Measurements from ENCODE around the gene RNF180. TPM values are rescaled to one million over a fixed set of nuclear protein-coding genes. Genes with fewer than 3 reads are reported as not detected.
A peak's percentile ranks its signal among the peaks of the same experiment; 100 is the strongest.

RNF180 gene
- total RNA-seq, 1 donor: 10.5 TPM

DNA sequence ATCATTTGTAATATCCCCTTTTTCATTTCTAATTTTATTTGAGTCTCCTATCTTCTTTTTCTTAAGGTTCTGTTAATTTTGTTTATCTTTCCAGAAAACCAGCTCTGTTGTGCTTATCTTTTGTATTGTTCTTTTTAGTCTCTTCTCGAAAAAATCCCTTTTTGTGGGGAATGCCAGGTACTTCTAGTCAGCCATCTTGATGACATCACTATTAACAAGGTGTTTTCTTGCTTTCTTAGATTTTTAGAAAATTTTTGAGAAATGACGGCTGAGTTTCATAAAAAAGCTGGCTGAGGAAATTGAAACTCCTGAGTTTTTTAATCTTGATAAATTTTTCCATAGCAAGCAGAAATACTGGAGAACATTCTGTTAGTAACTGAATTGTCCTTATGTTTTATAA lies 10.7 kb downstream of the RNF180 start:
- H3K4me3 ChIP-seq (ENCODE audit: insufficient read depth, low read length): no peak overlapping the region
- H3K36me3 ChIP-seq (ENCODE audit: insufficient read depth, low read length): no peaks in the 10 kb centered on the region
- no peak overlapping the region for H3K4me2 ChIP-seq (ENCODE audit: insufficient read depth, low read length)
- no peaks in the 10 kb centered on the region for H3K79me2 ChIP-seq (ENCODE audit: insufficient read depth, low read length)
- no peak overlapping the region for H3K27ac ChIP-seq (ENCODE audit: low read depth, low read length)
- DNase-seq (ENCODE audit: insufficient read length, low spot score, missing footprints): no peak
- no peaks in the 10 kb centered on the region for H3K27me3 ChIP-seq (ENCODE audit: insufficient read depth, low read length)
- no peaks in the 10 kb centered on the region for H4K20me1 ChIP-seq (ENCODE audit: insufficient read depth, low read length)
- no peak overlapping the region for H2AFZ ChIP-seq (ENCODE audit: low read length)
- TF ChIP-seq, protein P1, sequence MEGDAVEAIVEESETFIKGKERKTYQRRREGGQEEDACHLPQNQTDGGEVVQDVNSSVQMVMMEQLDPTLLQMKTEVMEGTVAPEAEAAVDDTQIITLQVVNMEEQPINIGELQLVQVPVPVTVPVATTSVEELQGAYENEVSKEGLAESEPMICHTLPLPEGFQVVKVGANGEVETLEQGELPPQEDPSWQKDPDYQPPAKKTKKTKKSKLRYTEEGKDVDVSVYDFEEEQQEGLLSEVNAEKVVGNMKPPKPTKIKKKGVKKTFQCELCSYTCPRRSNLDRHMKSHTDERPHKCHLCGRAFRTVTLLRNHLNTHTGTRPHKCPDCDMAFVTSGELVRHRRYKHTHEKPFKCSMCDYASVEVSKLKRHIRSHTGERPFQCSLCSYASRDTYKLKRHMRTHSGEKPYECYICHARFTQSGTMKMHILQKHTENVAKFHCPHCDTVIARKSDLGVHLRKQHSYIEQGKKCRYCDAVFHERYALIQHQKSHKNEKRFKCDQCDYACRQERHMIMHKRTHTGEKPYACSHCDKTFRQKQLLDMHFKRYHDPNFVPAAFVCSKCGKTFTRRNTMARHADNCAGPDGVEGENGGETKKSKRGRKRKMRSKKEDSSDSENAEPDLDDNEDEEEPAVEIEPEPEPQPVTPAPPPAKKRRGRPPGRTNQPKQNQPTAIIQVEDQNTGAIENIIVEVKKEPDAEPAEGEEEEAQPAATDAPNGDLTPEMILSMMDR (IDR thresholded peaks at IDR 0.05; ENCODE audit: extremely low read depth, low read depth, low read length): no peak
- peaks cover 5% of the 10 kb centered on the region for H3K4me1 ChIP-seq (ENCODE audit: insufficient read depth, low read length)
- no peaks in the 10 kb centered on the region for H3K9me3 ChIP-seq (ENCODE audit: low read depth, low read length)

DNA sequence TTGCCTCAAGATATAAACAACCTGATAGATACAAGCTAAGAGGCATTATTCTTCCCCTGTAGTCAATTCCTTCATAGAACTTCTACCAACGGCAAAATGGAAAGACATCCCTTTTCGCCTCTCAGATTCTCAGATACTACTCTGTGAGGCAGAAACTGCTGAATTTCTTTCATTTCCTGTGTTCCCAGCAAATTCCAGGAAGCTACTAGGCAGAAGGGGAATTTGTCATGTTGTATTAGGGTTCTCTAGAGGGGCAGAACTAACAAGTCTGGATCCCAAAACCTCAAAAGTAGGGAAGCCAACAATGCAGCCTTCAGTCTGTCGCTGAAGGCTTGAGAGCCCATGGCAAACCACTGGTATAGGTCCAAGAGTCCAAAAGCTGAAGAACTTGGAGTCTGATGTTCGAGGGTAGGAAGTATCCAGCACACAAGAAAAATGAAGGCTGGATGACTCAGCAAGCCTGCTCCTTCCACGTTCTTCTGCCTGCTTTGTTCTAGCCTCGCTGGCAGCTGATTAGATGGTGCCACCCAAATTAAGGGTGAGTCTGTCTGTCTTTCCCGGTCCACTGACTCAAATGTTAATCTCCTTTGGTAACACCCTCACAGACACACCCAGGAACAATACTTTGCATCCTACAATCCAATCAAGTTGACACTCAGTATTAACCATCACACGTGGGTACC lies 15.2 kb downstream of the RNF180 start:
- no peaks in the 10 kb centered on the region for H3K36me3 ChIP-seq (ENCODE audit: insufficient read depth, low read length)
- peak overlapping the region; percentile 86 for H2AFZ ChIP-seq (ENCODE audit: low read length)
- H4K20me1 ChIP-seq (ENCODE audit: insufficient read depth, low read length): no peaks in the 10 kb centered on the region
- TF ChIP-seq, protein P1 (IDR thresholded peaks at IDR 0.05; ENCODE audit: extremely low read depth, low read depth, low read length): no peak
- H3K27ac ChIP-seq (ENCODE audit: low read depth, low read length): no peak overlapping the region
- no peaks in the 10 kb centered on the region for H3K79me2 ChIP-seq (ENCODE audit: insufficient read depth, low read length)
- H3K9me3 ChIP-seq (ENCODE audit: low read depth, low read length): no peaks in the 10 kb centered on the region
- DNase-seq (ENCODE audit: insufficient read length, low spot score, missing footprints): no peak
- H3K27me3 ChIP-seq (ENCODE audit: insufficient read depth, low read length): no peaks in the 10 kb centered on the region
- peak overlapping the region; percentile 70 for H3K4me2 ChIP-seq (ENCODE audit: insufficient read depth, low read length)
- peaks cover 5% of the 10 kb centered on the region for H3K4me1 ChIP-seq (ENCODE audit: insufficient read depth, low read length)
- H3K4me3 ChIP-seq (ENCODE audit: insufficient read depth, low read length): peak overlapping the region; percentile 53

DNA sequence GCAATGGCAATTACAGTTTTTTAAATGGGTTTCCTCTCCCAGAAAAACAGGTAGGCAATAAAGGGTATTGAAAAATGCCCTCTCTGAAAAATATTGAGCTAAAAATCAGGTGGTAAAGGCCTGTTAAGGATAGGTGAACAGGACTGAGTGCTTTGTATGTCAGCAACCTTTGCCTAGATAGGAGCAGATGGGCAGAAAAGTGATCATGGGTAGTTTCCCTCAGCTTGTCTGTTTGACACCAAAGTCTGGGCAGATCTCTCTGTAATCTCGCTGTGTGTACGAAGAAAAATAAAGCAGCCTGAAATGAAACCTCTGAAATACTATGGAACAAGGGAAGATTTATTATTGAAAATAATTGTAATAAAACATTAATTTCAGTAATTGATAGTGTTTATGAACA lies 15.8 kb downstream of the RNF180 start:
- H2AFZ ChIP-seq (ENCODE audit: low read length): no peak overlapping the region
- H3K4me3 ChIP-seq (ENCODE audit: insufficient read depth, low read length): no peak overlapping the region
- H3K79me2 ChIP-seq (ENCODE audit: insufficient read depth, low read length): no peaks in the 10 kb centered on the region
- TF ChIP-seq, protein P1 (IDR thresholded peaks at IDR 0.05; ENCODE audit: extremely low read depth, low read depth, low read length): no peak
- no peaks in the 10 kb centered on the region for H4K20me1 ChIP-seq (ENCODE audit: insufficient read depth, low read length)
- H3K4me1 ChIP-seq (ENCODE audit: insufficient read depth, low read length): peaks cover 5% of the 10 kb centered on the region
- H3K4me2 ChIP-seq (ENCODE audit: insufficient read depth, low read length): no peak overlapping the region
- no peaks in the 10 kb centered on the region for H3K27me3 ChIP-seq (ENCODE audit: insufficient read depth, low read length)
- H3K36me3 ChIP-seq (ENCODE audit: insufficient read depth, low read length): no peaks in the 10 kb centered on the region
- H3K9me3 ChIP-seq (ENCODE audit: low read depth, low read length): no peaks in the 10 kb centered on the region
- no peak for DNase-seq (ENCODE audit: insufficient read length, low spot score, missing footprints)
- H3K27ac ChIP-seq (ENCODE audit: low read depth, low read length): no peak overlapping the region

DNA sequence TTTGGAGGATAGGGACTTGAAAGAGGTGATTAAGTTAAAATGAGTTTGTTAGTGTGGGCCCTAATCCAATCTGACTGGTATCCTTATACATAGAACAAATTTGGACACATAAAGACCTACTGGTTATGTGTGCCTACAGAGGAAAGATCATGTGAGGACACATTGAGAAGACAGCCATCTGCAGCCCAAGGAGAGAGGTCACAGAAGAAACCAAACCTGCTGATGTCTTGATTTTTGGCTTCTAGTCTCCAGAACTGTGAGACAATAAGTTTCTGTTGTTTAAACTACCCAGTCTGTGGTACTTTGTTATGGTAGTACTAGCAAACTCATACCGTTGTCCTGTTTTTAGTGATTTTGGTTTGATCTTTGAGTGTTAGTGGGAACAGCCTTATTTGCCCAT lies 18.3 kb downstream of the RNF180 start:
- H3K4me3 ChIP-seq (ENCODE audit: insufficient read depth, low read length): no peak overlapping the region
- TF ChIP-seq, protein P1 (IDR thresholded peaks at IDR 0.05; ENCODE audit: extremely low read depth, low read depth, low read length): no peak
- peaks cover 5% of the 10 kb centered on the region for H3K4me1 ChIP-seq (ENCODE audit: insufficient read depth, low read length)
- H3K4me2 ChIP-seq (ENCODE audit: insufficient read depth, low read length): no peak overlapping the region
- no peaks in the 10 kb centered on the region for H3K9me3 ChIP-seq (ENCODE audit: low read depth, low read length)
- H3K27me3 ChIP-seq (ENCODE audit: insufficient read depth, low read length): no peaks in the 10 kb centered on the region
- no peak for DNase-seq (ENCODE audit: insufficient read length, low spot score, missing footprints)
- no peak overlapping the region for H2AFZ ChIP-seq (ENCODE audit: low read length)
- no peaks in the 10 kb centered on the region for H4K20me1 ChIP-seq (ENCODE audit: insufficient read depth, low read length)
- no peaks in the 10 kb centered on the region for H3K79me2 ChIP-seq (ENCODE audit: insufficient read depth, low read length)
- H3K27ac ChIP-seq (ENCODE audit: low read depth, low read length): no peak overlapping the region
- no peaks in the 10 kb centered on the region for H3K36me3 ChIP-seq (ENCODE audit: insufficient read depth, low read length)
